Naive B cell (primary cell): Measurements from ENCODE around the gene PIP5KL1. TPM values are rescaled to one million over a fixed set of nuclear protein-coding genes. Genes with fewer than 3 reads are reported as not detected.

Source experiments
- ATAC-seq, 2 donors: fragments of 150-1000 bp; cut with Tn5 transposase; 2 replicates each; pipeline ENCODE4 v1.10.0; 2021; ENCODE audit warnings: low read depth in 2 of 2, mild to moderate bottlenecking in 2 of 2, moderate library complexity in 2 of 2
- DNase-seq: peaks from one replicate; pipeline ENCODE4 v3.0.0; 2022
- H3K27ac Mint-ChIP-seq, 6 donors: one replicate each; pipeline ENCODE4 v1.8.0; 2020 to 2022; ENCODE audit warnings: mild to moderate bottlenecking in 6 of 6, mixed read lengths in 6 of 6, moderate library complexity in 5 of 6, inconsistent platforms in 2 of 6
- H3K27me3 Mint-ChIP-seq, 3 donors: one replicate each; pipeline ENCODE4 v1.8.0; 2021 to 2022; ENCODE audit warnings: mixed read lengths in 3 of 3, mild to moderate bottlenecking in 1 of 3
- H3K36me3 Mint-ChIP-seq, 2 donors: one replicate each; pipeline ENCODE4 v1.8.0; 2020 to 2022; ENCODE audit warnings: mixed read lengths in 2 of 2, inconsistent platforms in 1 of 2, mild to moderate bottlenecking in 1 of 2
- H3K4me1 Mint-ChIP-seq, 3 donors: one replicate each; pipeline ENCODE4 v1.8.0; 2020 to 2022; ENCODE audit warnings: mixed read lengths in 3 of 3, inconsistent platforms in 1 of 3, mild to moderate bottlenecking in 1 of 3, moderate library complexity in 1 of 3
- H3K4me3 Mint-ChIP-seq, 8 donors: one replicate each; pipeline ENCODE4 v1.8.0; 2020 to 2022; ENCODE audit warnings: mild to moderate bottlenecking in 8 of 8, mixed read lengths in 8 of 8, moderate library complexity in 8 of 8, inconsistent platforms in 2 of 8
- H3K9me3 Mint-ChIP-seq, 7 donors: one replicate each; pipeline ENCODE4 v1.8.0; 2020 to 2022; ENCODE audit warnings: mixed read lengths in 7 of 7, mild to moderate bottlenecking in 5 of 7, inconsistent platforms in 2 of 7, moderate library complexity in 1 of 7
- polyA plus RNA-seq, 6 donors: library from polyadenylated mRNA; unstranded; fragments of 300-500 nt; fragmentation: Illumina TruSeq; gene quantifications; one replicate each; pipeline ENCODE4 v1.2.3, GENCODE V29; 2021; ENCODE audit warnings: low read depth in 6 of 6

Gene PIP5KL1
- polyA plus RNA-seq = 1 to 10 TPM in 1 of 6 donors, under 1 TPM in 1, not detected in 4; 0.73 to 1.0 TPM

- Mint-ChIP-seq H3K4me1 (peaks cover 23 to 37% (median 29%) of the 10 kb centered on the region in 3 donors), H3K9me3 (no peaks in the 10 kb centered on the region), H3K27ac (peak within 1 kb of the TSS; percentile 49 to 99 (median 85)), H3K36me3 (peaks cover 0 to 6% of the 10 kb centered on the region in 2 donors), H3K27me3 (peaks cover 4 to 28% (median 8%) of the 10 kb centered on the region in 3 donors), H3K4me3 (peak within 1 kb of the TSS; percentile 76 to 88 (median 83))
- ATAC-seq (peak; percentile 75), DNase-seq (peak; percentile 70)
These were observed at the start of gene PIP5KL1 for GRCh38 chr9:127930231-127931091. Gene PIP5KL1, minus strand, starts transcription at chr9:127930777. Its CDS starts 25 bp downstream, at chr9:127930752.

- peak; percentile 77 for DNase-seq
- peak overlapping the region; percentile 92 to 98 (median 96) for H3K4me3 Mint-ChIP-seq
These were observed 49.6 kb upstream of the PIP5KL1 start for GRCh38 chr9:127980060-127980705.

GRCh38 chr9:127979333-127980059, 48.9 kb upstream of the PIP5KL1 start:
- peaks cover 52 to 83% (median 78%) of the 10 kb centered on the region in 3 donors for H3K4me1 Mint-ChIP-seq

More at GRCh38 chr9:127980060-127980705, 49.6 kb upstream of the PIP5KL1 start:
- Mint-ChIP-seq H3K27me3 (no peaks in the 10 kb centered on the region), H3K4me1 (peaks cover 52 to 83% (median 78%) of the 10 kb centered on the region in 3 donors), H3K9me3 (no peaks in the 10 kb centered on the region), H3K36me3 (no peaks in the 10 kb centered on the region), H3K27ac (peak overlapping the region; percentile 93 to 98 (median 96))
- peak; percentile 34 to 40 for ATAC-seq

GRCh38 chr9:127979015-127979332, 48.4 kb upstream of the PIP5KL1 start:
- no peak for DNase-seq
- peak overlapping the region; percentile 88 to 96 (median 95) for H3K27ac Mint-ChIP-seq
- H3K4me3 Mint-ChIP-seq = peak overlapping the region; percentile 92 to 98 (median 96)
- no peaks in the 10 kb centered on the region for H3K36me3 Mint-ChIP-seq
- no peaks in the 10 kb centered on the region for H3K27me3 Mint-ChIP-seq
- peaks cover 55 to 83% (median 79%) of the 10 kb centered on the region in 3 donors for H3K4me1 Mint-ChIP-seq
- ATAC-seq = no peak
- no peaks in the 10 kb centered on the region for H3K9me3 Mint-ChIP-seq

More at GRCh38 chr9:127979333-127980059, 48.9 kb upstream of the PIP5KL1 start:
- Mint-ChIP-seq H3K27ac (peak overlapping the region; percentile 93 to 98 (median 96)), H3K4me3 (peak overlapping the region; percentile 92 to 98 (median 96)), H3K9me3 (no peaks in the 10 kb centered on the region), H3K36me3 (no peaks in the 10 kb centered on the region), H3K27me3 (no peaks in the 10 kb centered on the region)
- ATAC-seq (no peak), DNase-seq (peak; percentile 49)

- peak overlapping the region; percentile 64 to 98 (median 94) for H3K4me3 Mint-ChIP-seq
- no peak for DNase-seq
- H3K9me3 Mint-ChIP-seq = no peaks in the 10 kb centered on the region
- no peaks in the 10 kb centered on the region for H3K36me3 Mint-ChIP-seq
- ATAC-seq = no peak
- H3K4me1 Mint-ChIP-seq = peaks cover 50 to 82% (median 74%) of the 10 kb centered on the region in 3 donors
- no peaks in the 10 kb centered on the region for H3K27me3 Mint-ChIP-seq
- H3K27ac Mint-ChIP-seq = peak overlapping the region in 4 of 6 donors; percentile 9 to 93 (median 64)
These were observed 47.5 kb upstream of the PIP5KL1 start for GRCh38 chr9:127977884-127978647.

GRCh38 chr9:127977009-127977883, 46.7 kb upstream of the PIP5KL1 start:
- ATAC-seq = no peak

GRCh38 chr9:127976498-127976897, 45.9 kb upstream of the PIP5KL1 start:
- ATAC-seq = no peak

More at GRCh38 chr9:127977009-127977883, 46.7 kb upstream of the PIP5KL1 start:
- Mint-ChIP-seq H3K27me3 (no peaks in the 10 kb centered on the region), H3K27ac (peak overlapping the region in 5 of 6 donors; percentile 18 to 86 (median 72)), H3K9me3 (no peaks in the 10 kb centered on the region), H3K4me1 (peaks cover 52 to 82% (median 74%) of the 10 kb centered on the region in 3 donors), H3K36me3 (no peaks in the 10 kb centered on the region), H3K4me3 (peak overlapping the region; percentile 64 to 98 (median 94))
- DNase-seq = no peak

GRCh38 chr9:127975376-127976315, 45.1 kb upstream of the PIP5KL1 start:
- H3K36me3 Mint-ChIP-seq = no peaks in the 10 kb centered on the region
- H3K4me1 Mint-ChIP-seq = peaks cover 55 to 86% (median 77%) of the 10 kb centered on the region in 3 donors
- no peaks in the 10 kb centered on the region for H3K9me3 Mint-ChIP-seq
- no peak for ATAC-seq
- H3K27ac Mint-ChIP-seq = peak overlapping the region; percentile 57 to 84 (median 72)
- H3K4me3 Mint-ChIP-seq = peak overlapping the region in 5 of 8 donors; percentile 12 to 97 (median 45)
- H3K27me3 Mint-ChIP-seq = no peaks in the 10 kb centered on the region
- no peak for DNase-seq

More at GRCh38 chr9:127976498-127976897, 45.9 kb upstream of the PIP5KL1 start:
- no peaks in the 10 kb centered on the region for H3K36me3 Mint-ChIP-seq
- H3K27ac Mint-ChIP-seq = peak overlapping the region in 4 of 6 donors; percentile 47 to 82 (median 57)
- no peaks in the 10 kb centered on the region for H3K9me3 Mint-ChIP-seq
- H3K4me1 Mint-ChIP-seq = peaks cover 53 to 84% (median 74%) of the 10 kb centered on the region in 3 donors
- peak overlapping the region in 5 of 8 donors; percentile 21 to 97 (median 63) for H3K4me3 Mint-ChIP-seq
- DNase-seq = no peak
- H3K27me3 Mint-ChIP-seq = no peaks in the 10 kb centered on the region

GRCh38 chr9:127974769-127975261, 44.2 kb upstream of the PIP5KL1 start:
- DNase-seq (no peak), ATAC-seq (no peak)
- H3K4me1 Mint-ChIP-seq = peaks cover 60 to 94% (median 83%) of the 10 kb centered on the region in 3 donors
- H3K9me3 Mint-ChIP-seq = no peaks in the 10 kb centered on the region
- peak overlapping the region in 3 of 8 donors; percentile 10 to 92 (median 53) for H3K4me3 Mint-ChIP-seq
- no peaks in the 10 kb centered on the region for H3K27me3 Mint-ChIP-seq
- no peaks in the 10 kb centered on the region for H3K36me3 Mint-ChIP-seq
- peak overlapping the region in 5 of 6 donors; percentile 29 to 88 (median 87) for H3K27ac Mint-ChIP-seq

GRCh38 chr9:127974001-127974768, 43.6 kb upstream of the PIP5KL1 start:
- H3K36me3 Mint-ChIP-seq = no peaks in the 10 kb centered on the region
- peak overlapping the region in 5 of 8 donors; percentile 47 to 92 (median 72) for H3K4me3 Mint-ChIP-seq
- no peak for DNase-seq
- ATAC-seq = no peak
- peaks cover 59 to 94% (median 85%) of the 10 kb centered on the region in 3 donors for H3K4me1 Mint-ChIP-seq
- peak overlapping the region in 5 of 6 donors; percentile 47 to 88 (median 87) for H3K27ac Mint-ChIP-seq
- no peaks in the 10 kb centered on the region for H3K27me3 Mint-ChIP-seq
- H3K9me3 Mint-ChIP-seq = no peaks in the 10 kb centered on the region
